HG03108 (cell line): ENCODE data around the gene VILL.
"Not testable (repeated sequence)": the region's sequence is repeated elsewhere in the genome, so short reads cannot be mapped to it uniquely, and the experiment has no call there.

ENCODE experiments used
- ATAC-seq: cut with Tn5 transposase; IDR thresholded peaks from one replicate; pipeline ENCODE4 v1.9.1; 2021; ENCODE audit warnings: moderate library complexity; ENCODE audit not compliant: unreplicated experiment

Gene VILL

GRCh38 chr3:37963016-37963415 lies 27.6 kb upstream of the VILL start:
- no peak for ATAC-seq

DNA sequence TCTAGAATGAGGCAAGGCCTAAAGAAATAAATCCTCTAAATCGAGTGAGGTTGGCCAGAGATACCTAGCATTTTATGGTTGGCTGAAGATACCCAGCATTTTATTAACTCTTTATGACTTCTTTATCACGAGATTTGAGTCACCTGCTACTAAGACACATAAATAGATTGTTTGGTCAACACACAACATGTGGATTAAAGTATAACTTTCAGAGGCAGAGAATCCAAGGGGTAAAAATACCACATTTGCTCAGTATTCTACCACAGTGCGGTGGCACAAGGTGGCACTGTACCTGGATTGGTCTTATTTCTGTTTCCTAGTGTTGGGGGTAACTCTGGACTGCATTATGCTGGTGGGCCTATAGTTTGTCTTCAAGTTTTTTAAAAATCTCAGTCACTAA lies 27.0 kb upstream of the VILL start:
- ATAC-seq = no peak

DNA sequence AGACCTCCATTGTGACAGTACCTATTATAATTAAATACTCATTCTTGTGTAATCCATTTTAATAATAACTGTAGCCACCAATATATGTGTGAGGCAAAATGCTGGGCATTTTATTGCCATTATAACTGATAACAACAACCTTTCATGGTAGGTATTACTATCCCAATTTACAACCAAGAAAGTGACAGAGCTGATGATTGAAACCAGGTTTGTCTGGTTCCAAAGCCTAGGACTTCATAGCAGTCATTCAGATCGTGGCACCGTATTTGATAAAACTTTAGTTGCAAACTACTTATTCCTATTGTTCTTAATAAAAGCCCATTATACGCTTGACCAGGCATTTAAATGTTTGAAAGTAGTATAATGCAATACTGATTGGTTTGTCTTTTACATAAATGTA lies 26.4 kb upstream of the VILL start:
- ATAC-seq = no peak

DNA sequence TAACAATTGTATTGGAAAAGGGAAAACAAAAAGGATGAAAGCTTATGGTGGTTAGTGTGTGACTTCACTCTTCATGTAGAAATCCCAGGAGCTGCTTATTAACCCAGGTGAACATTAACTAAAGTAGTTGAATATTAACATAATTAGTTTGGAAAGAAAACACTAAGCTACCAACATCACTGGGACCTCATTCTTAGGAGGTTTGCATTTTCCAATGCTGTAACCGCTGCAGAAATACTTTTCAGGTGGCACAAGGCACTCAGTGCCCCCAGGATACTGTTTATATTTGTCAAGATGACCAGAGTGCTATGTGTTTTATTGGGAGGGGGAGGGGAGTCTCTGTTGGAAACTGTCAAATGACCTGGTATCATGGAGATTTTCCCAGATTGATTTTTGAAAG lies 25.9 kb upstream of the VILL start:
- ATAC-seq = no peak

- peak; percentile 52 for ATAC-seq
Measured at GRCh38 chr3:37967260-37967881, 23.2 kb upstream of the VILL start.

DNA sequence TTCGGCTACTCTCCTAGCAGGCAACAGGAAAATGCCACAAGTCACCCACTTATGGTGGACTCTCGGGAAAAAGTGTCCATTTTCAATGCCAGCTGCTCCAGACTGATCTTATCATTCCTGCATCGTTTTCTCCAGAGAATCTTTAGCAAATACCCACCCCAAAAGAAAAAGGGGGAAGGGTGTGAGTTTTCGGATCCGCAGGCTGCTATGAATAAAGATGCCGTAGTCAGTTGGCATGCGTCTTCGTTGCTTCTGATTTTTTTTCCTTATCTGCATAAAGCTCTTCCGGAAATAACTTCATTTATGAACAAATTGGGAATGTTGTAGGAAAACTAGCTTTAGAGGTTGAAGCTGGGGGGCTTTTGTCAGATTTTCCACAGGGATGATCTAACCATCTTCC lies 22.4 kb upstream of the VILL start:
- no peak for ATAC-seq

GRCh38 chr3:37968813-37969595 lies 21.6 kb upstream of the VILL start:
- ATAC-seq = no peak

- ATAC-seq = no peak
Measured at GRCh38 chr3:37969596-37970100, 20.9 kb upstream of the VILL start.

DNA sequence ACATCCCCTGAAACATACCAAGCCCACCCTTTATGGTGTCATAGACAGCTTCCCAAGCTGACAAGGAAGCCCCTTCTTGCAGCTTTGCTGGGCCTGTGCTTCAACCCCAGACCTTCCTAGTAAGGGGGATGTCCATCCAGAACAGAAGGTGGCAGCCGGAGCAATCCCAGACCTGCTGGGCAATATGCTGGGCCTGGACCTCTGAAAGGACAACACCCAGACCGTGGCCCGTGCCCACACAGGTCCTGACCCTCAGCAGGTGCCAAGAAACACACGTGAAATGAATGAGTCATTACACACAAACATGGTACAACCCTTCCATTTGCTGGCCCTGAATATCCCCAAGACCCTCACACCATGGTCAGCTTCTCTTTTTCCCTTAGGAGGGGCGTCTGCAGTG lies 19.8 kb upstream of the VILL start:
- ATAC-seq = no peak

DNA sequence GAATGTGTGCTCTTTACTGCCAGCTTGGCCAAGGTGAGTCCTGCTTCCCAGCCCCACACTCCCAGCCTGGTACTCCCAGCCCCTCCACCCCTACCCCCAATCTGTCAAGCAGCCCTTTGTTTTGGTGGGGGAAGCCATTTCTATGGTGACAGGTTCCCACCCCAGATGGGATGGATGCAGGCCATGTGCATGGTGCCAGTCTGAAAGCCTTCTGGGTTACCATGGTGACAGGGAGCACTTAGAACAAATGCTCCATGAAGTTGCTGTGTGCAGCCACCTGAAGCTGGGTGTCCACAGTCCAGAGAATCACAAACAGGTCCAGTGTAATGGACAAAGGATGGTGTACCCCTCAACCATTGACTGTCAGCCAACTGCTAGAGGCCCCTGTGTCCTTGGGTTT lies 19.1 kb upstream of the VILL start:
- ATAC-seq = no peak

DNA sequence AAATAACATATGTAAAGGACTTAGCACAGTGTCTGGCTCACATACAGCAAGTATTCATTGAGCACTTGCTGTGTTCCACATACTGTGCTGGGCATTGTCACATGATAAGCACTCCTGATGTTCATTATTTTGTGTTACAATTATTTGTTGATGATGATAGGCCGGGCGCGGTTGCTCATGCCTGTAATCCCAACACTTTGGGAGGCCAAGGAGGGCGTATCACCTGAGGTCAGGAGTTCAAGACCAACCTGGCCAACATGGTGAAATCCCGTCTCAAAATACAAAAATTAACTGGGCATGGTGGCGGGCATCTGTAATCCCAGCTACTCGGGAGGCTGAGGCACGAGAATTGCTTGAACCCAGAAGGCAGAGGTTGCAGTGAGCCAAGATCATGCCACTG lies 18.5 kb upstream of the VILL start:
- not testable (repeated sequence) for ATAC-seq

DNA sequence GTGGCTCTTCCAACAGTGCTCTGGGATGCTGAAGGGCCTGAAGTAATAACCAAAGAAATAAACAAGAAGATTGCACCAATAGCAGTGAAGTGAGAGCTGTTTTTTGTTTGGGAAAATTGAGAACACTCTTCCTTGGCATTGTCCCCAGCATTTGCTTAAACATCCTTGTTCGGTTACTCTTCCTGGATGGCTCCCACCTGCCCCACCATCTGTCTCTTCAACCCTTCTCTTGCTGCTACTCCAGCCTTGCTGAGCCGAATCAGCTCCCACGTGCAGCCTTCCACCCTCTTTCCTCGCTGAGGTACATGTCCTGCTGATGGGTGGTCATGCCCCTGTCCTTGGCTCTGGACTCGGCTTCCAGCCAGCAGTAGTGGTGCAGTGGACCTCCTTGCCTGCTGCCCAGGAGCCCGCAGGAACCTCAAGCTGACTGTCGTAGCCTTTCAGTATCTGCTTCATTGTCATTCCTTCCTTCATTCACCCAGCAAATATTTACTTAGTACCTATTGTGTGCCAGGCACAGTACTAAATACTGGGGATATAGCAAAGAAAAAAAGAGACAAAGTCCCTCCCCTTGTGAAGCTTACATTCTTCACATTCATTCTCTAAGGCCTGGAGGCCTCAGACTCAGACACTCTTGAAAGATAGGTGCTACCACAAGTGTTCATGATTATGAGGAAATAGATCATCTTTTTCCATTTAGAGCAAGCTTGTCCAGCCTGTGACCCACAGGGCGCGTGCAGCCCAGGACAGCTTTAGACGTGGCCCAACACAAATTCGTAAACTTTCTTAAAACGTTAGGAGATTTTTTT lies 17.1 kb upstream of the VILL start:
- no peak for ATAC-seq

DNA sequence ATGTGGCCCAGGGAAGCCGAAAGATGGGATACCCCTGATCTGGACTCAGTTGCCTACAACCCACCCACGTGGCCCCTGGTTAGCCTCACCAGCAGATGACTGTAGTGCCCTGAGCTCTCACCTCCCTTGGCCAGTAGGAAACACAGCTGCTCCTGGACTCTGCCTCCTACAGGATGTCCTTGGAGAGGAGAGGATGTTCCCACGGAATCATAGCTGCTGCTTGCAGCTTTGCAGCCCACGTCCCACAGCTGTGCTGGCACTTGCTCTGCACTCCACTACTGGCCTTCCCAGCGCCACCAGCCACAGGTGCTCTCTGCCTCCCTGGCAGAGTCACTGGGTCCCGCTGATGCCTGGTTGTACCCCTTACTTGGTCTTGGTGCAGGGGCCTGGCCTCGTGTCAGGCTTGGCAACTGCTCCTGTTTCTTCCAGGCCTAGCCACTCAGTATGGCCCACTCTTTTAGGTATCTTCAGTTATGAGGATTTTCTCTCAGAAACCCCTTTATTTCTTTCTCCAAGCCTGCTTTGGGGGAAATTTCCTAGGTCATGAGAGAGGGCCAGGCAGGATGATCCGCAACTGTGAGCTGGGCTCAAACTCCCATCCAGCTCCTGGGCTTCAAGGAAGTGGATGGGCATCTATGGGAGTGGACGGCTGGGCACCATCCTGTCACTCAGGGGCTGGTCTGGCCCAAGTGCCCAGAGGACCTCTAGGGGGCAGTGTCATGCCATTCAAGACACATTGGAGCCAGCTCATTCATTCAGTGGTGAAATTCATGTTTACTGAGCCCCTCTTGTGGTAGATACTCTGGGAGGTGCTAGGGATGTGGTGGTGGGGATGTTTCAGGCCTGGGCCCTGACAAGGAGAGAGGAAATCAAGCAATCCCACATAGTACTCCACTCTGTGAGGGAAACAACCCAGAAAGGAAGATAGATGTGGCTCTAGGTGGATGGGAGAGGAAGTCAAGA lies 16.2 kb upstream of the VILL start:
- peak; percentile 86 for ATAC-seq

DNA sequence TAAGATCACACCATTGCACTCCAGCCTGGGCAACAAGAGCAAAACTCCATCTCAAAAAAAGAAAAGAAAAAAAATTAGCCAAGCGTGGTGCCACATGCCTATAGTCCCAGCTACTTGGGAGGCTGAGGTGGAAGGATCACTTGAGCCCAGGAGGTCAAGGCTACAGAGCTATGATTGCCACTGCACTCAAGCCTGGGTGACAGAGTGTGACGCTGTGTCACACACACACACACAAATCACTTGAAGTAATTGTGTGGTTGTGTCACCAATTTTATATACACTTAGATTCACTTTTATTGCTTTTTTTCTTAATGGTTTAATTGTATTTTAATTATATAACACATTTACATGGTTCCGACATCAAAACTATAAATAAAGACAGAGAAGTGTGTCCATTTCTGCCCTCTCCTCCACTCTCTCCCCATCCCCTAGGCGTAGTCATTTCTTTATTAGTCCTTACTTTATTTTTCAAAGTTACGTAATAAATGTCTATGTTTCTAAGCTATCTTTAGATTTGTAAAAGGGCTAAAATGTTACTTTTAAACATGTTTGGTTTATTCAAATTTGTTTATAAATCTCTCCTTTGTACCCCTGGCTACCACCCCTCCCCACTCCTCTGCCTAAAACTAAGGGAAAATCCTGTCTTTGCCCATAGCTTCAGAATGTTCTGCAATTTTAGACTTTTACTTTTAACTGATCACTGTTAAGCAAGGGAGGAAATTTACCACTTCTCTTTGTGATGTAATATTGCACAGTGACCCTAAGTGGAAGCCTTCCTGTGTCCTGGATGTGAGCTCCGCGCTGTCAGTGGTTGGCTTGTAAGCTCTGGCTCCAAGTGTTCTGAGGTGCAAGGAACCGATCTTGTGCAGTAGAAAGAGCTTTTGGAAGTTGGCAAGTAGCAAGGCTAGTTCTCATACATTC lies 10.8 kb upstream of the VILL start:
- no peak for ATAC-seq

GRCh38 chr3:37980462-37981347 lies 9.9 kb upstream of the VILL start:
- no peak for ATAC-seq

- ATAC-seq = no peak
Measured at GRCh38 chr3:37981348-37981664, 9.3 kb upstream of the VILL start.

GRCh38 chr3:37982331-37982730 lies 8.3 kb upstream of the VILL start:
- ATAC-seq = no peak

GRCh38 chr3:37984051-37984450 lies 6.5 kb upstream of the VILL start:
- no peak for ATAC-seq

DNA sequence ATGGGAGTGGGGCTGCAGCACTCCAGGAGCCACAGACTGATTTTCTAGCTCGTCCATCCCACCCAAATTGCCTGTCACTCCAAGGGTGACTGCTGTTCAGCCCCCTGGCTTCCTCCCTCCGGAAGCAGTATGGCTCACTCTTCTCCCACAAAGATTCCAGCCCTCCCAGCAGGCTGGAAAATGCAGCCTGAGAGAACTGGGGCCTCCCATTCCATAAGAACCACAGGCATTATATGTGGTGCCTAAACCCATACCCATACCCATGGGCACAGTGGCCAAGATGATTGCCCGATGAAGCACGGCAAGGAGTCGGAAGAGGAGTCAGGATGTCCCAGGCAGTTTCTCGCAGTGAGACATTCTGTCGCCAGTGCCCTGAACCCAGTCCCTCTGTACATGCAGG lies 6.0 kb upstream of the VILL start:
- ATAC-seq = no peak
